ENCODE results near the gene CYBB.

Gene CYBB

DNA sequence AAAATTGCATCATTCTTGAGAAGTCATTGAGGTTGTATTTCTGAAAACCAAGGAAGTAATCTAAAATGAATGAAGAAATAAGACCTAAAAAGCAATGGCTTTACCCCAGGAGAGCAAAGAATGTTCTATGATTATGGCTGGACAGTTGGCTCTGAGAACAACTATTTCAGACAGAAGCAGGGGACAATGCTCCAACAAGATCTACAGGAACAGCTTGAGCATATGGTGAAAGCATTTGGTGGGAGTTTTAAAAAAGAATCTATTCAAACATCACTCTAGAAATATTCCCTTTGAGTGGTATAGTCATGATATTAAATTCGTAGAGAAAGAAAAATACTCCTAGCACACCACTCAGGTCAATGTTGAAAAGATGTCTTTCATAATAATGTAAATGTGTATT lies 40.8 kb downstream of the CYBB start:
- H3K9me3 ChIP-seq (ENCODE audit: control insufficient read depth, low read length), result no peaks in the 10 kb centered on the region
- no peak overlapping the region for H3K4me2 ChIP-seq (ENCODE audit: low read length)
- H3K36me3 ChIP-seq (ENCODE audit: control insufficient read depth, insufficient read depth, low read length), result no peaks in the 10 kb centered on the region
- H3K4me1 ChIP-seq, result no peaks in the 10 kb centered on the region
- no peak overlapping the region for H3K27ac ChIP-seq
- no peak overlapping the region for H2AFZ ChIP-seq
- H3K4me3 ChIP-seq (ENCODE audit: low read depth, low read length), result no peak overlapping the region
- H3K27me3 ChIP-seq (ENCODE audit: control insufficient read depth, insufficient read depth, low read length), result no peaks in the 10 kb centered on the region
- TF ChIP-seq, protein P1, sequence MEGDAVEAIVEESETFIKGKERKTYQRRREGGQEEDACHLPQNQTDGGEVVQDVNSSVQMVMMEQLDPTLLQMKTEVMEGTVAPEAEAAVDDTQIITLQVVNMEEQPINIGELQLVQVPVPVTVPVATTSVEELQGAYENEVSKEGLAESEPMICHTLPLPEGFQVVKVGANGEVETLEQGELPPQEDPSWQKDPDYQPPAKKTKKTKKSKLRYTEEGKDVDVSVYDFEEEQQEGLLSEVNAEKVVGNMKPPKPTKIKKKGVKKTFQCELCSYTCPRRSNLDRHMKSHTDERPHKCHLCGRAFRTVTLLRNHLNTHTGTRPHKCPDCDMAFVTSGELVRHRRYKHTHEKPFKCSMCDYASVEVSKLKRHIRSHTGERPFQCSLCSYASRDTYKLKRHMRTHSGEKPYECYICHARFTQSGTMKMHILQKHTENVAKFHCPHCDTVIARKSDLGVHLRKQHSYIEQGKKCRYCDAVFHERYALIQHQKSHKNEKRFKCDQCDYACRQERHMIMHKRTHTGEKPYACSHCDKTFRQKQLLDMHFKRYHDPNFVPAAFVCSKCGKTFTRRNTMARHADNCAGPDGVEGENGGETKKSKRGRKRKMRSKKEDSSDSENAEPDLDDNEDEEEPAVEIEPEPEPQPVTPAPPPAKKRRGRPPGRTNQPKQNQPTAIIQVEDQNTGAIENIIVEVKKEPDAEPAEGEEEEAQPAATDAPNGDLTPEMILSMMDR (IDR thresholded peaks at IDR 0.05), result no peak
- H3K9ac ChIP-seq, result no peak overlapping the region
- H3K79me2 ChIP-seq, result no peaks in the 10 kb centered on the region

DNA sequence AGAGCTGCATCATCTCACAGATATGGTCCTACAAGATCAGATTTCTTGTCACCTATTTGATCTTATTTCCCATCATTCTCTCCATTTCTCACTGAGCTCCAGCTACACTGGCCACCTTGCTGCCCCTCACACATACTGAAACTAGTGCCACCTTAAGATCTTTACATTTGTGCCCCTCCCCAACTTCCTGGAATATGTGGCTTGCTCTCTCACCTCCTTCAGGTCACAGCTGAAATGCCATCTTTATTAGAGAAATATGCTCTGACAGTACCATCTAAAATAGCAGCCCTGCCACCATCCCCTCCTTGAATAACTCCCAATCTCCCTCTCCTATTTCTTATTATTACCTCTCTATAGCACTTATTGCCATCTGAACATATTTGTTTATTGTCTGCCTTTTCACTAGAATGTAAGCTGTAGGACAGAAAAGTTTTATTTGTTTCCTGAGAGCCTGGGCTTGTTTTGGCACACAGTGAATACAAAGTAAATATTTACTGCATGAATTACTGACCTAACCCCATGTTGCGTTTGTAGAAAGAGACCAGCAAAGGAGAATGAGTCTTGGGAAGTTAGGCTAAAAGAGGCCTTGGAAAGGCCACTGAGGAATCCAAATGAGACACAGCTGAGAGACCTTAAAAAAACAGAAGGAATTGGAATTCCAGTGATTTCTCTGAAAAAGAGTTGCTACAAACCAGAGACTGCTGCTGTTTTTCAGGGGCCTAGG lies 44.8 kb downstream of the CYBB start:
- no peak overlapping the region for H3K4me3 ChIP-seq (ENCODE audit: low read depth, low read length)
- TF ChIP-seq, protein P1 (IDR thresholded peaks at IDR 0.05), result no peak
- no peak overlapping the region for H3K4me2 ChIP-seq (ENCODE audit: low read length)
- no peaks in the 10 kb centered on the region for H3K4me1 ChIP-seq
- no peaks in the 10 kb centered on the region for H3K27me3 ChIP-seq (ENCODE audit: control insufficient read depth, insufficient read depth, low read length)
- H3K79me2 ChIP-seq, result no peaks in the 10 kb centered on the region
- H3K9ac ChIP-seq, result no peak overlapping the region
- no peak overlapping the region for H2AFZ ChIP-seq
- no peaks in the 10 kb centered on the region for H3K36me3 ChIP-seq (ENCODE audit: control insufficient read depth, insufficient read depth, low read length)
- H3K27ac ChIP-seq, result no peak overlapping the region
- no peaks in the 10 kb centered on the region for H3K9me3 ChIP-seq (ENCODE audit: control insufficient read depth, low read length)

DNA sequence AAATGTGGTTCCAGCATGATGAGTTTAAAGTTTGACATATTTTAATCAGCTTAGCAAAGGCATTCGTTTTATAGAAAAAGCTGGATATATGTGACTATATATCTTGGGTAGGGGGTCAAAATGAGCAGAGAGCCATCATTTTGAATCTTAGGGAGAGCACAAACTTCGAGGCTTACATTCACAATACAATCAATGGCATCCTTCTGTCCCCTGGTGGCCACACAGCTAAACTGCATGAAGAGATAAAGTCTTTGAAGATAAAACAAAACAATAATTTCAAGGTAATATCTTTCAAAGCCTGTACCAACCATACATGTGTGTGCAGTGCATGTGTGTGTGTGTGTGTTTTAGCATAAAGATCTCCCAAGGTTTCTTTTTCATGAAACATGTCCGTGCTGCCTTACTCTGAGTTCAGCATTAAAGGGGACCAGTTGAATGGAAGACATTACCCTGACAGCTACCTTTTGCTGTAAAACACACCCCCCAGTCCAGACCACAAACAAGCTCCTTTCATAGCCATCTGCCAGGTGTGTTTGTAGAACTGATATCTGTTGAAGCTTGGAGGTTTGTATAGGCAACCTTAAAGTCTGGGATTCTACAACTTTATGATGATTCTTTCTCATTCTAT lies 45.5 kb downstream of the CYBB start:
- TF ChIP-seq, protein P1 (IDR thresholded peaks at IDR 0.05), result peak; percentile 84
- Histone ChIP-seq H3K4me1 (no peaks in the 10 kb centered on the region), H3K4me2 (ENCODE audit: low read length) (no peak overlapping the region), H3K4me3 (ENCODE audit: low read depth, low read length) (no peak overlapping the region), H3K79me2 (no peaks in the 10 kb centered on the region), H2AFZ (no peak overlapping the region), H3K27ac (no peak overlapping the region), H3K36me3 (ENCODE audit: control insufficient read depth, insufficient read depth, low read length) (no peaks in the 10 kb centered on the region), H3K9me3 (ENCODE audit: control insufficient read depth, low read length) (no peaks in the 10 kb centered on the region), H3K27me3 (ENCODE audit: control insufficient read depth, insufficient read depth, low read length) (no peaks in the 10 kb centered on the region), H3K9ac (no peak overlapping the region)

DNA sequence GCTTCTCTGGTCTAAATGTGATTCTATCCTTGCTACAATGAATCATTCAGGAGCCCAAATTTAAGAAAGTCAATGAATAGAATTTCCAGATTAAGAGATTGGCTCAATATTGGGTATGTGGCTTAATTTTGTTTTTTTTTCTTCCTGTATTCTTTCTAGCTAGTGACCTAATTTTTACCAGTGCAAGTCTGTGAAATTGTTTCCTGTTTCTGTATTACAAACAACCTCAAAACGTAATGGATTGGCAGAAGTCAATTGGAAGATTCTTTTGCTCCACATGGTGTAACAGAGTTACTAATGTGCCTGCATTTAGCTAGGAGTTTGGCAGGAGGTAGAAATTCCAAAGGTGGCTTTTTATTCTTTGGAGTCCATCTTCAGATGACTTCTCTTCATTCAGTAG lies 49.9 kb downstream of the CYBB start:
- Histone ChIP-seq H3K4me3 (ENCODE audit: low read depth, low read length) (no peak overlapping the region), H3K9me3 (ENCODE audit: control insufficient read depth, low read length) (no peaks in the 10 kb centered on the region), H3K79me2 (no peaks in the 10 kb centered on the region), H3K36me3 (ENCODE audit: control insufficient read depth, insufficient read depth, low read length) (no peaks in the 10 kb centered on the region), H3K4me2 (ENCODE audit: low read length) (no peak overlapping the region), H3K4me1 (no peaks in the 10 kb centered on the region), H2AFZ (no peak overlapping the region), H3K27ac (no peak overlapping the region), H3K9ac (no peak overlapping the region), H3K27me3 (ENCODE audit: control insufficient read depth, insufficient read depth, low read length) (no peaks in the 10 kb centered on the region)
- TF ChIP-seq, protein P1 (IDR thresholded peaks at IDR 0.05), result no peak

DNA sequence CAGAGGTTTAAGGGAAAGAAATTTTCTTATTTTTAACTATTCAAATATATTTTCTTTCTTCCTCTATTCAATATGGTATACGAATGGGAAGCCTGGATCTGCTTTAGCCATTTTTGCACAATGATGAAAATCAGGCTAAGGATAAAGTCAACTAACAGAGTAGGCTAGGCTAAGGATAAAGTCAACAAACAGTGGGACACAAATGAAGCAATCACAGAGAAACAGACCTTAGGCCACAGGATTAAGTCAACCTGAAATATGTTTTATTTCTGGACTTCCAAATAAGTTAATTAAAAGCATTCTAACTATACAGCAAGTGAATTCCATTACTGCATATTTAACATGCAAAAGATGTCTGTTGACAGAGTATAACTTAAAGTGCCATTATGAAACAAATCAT lies 50.5 kb downstream of the CYBB start:
- H3K4me1 ChIP-seq, result no peaks in the 10 kb centered on the region
- H3K9me3 ChIP-seq (ENCODE audit: control insufficient read depth, low read length), result no peaks in the 10 kb centered on the region
- no peak overlapping the region for H2AFZ ChIP-seq
- no peak overlapping the region for H3K4me3 ChIP-seq (ENCODE audit: low read depth, low read length)
- no peak overlapping the region for H3K4me2 ChIP-seq (ENCODE audit: low read length)
- no peaks in the 10 kb centered on the region for H3K27me3 ChIP-seq (ENCODE audit: control insufficient read depth, insufficient read depth, low read length)
- H3K36me3 ChIP-seq (ENCODE audit: control insufficient read depth, insufficient read depth, low read length), result no peaks in the 10 kb centered on the region
- H3K9ac ChIP-seq, result no peak overlapping the region
- H3K79me2 ChIP-seq, result no peaks in the 10 kb centered on the region
- TF ChIP-seq, protein P1 (IDR thresholded peaks at IDR 0.05), result no peak
- no peak overlapping the region for H3K27ac ChIP-seq
